GM18907 (cell line): ENCODE data around the gene PRDX5.
"Not testable (repeated sequence)": the region's sequence is repeated elsewhere in the genome, so short reads cannot be mapped to it uniquely, and the experiment has no call there.

Source experiments
- ATAC-seq: cut with Tn5 transposase; IDR thresholded peaks from one replicate; pipeline ENCODE4 v1.9.1; 2021; ENCODE audit warnings: mild to moderate bottlenecking, moderate library complexity; ENCODE audit not compliant: unreplicated experiment

The PRDX5 gene

DNA sequence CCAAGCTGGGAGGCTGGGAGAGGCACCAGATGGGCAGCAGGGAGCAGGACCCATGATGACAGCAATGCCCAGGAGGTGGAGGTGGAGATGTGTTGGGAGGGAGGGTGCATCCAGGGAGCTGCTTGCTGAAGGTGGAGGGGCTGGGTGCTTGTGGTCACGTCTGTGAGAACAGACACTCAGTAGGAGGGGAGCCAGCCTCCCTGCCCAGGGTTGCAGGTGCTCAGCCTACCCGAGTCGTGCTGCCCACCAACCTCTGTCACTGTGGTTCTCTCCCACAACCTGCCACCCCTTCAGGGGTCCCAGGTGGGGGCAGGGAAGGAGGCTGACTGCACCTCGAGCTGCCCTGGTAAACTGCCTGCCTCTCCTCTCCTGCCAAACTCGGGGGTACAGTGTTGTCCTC lies 5.5 kb downstream of the PRDX5 start:
- no peak for ATAC-seq

DNA sequence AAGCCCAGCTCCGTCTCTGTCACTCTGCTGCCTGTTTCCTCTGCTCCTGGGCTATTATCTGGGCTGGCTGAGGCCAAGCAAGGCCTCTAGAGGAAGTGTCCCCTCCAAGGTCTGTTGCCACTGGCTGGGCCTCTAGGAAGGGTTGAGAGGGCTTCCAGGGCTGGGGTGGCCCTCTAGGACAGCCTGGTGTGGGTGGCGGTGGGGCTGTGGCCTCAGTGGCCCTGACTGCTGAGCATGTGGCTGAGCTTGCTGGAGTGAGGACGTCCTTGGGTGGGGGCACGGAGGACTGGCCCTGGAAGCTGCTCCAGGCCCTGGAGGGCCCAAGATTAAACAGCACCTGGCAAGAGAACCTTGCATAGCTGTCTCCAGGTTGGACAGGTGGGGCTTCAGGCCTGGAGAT lies 6.1 kb downstream of the PRDX5 start:
- not testable (repeated sequence) for ATAC-seq

DNA sequence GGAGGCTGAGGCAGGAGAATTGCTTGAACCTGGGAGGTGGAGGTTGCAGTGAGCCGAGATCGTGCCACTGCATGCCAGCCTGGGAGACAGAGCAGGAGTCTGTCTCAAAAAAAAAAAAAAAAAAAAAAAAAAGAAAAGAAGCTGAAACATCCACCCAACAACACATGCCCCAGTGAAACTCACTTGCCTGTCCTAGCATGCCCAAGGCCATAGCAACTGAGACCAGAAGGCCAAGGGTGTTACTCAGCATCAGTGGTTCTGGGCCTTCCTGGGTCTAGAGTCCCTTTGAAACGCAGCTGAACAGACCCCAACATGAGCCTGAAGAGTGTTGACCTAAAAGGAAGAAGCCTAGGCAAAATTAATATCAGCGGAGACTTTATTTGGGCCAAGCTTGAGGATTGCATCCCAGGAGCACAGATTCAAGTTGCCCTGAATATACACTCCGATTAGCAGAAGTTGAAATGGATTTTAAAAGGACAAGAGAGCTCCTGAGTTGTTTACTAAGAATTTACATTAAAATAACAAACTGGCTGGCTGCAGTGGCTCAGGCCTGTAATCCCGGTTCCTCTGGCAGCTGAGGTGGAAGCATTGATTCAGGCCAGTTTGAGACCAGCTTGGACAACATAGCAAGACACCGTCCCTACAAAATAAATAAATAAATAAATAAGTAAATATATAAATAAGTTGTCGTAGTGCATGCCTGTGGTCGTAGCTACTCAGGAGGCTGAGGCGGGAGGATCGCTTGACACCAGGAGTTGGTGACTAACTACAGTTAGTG lies 7.0 kb downstream of the PRDX5 start:
- ATAC-seq, result no peak

DNA sequence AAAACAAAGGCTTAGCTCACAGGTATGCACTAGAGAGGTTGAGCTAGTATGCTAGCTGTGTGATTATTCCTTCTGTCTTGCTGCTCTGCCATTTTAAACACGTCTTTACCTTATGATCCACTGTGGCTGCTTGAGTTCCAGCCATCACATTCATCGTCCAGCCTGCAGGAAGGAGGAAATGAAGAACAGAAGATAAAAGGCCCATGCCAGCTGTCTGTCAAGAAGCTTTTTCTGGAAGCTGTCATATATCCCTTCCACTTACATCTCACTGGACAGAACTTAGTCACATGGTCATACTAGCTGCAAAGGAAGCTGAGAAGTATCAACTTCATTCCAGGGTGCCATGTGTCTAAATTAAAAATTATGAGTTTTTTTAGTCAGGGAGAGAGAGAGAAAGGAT lies 9.5 kb downstream of the PRDX5 start:
- no peak for ATAC-seq

DNA sequence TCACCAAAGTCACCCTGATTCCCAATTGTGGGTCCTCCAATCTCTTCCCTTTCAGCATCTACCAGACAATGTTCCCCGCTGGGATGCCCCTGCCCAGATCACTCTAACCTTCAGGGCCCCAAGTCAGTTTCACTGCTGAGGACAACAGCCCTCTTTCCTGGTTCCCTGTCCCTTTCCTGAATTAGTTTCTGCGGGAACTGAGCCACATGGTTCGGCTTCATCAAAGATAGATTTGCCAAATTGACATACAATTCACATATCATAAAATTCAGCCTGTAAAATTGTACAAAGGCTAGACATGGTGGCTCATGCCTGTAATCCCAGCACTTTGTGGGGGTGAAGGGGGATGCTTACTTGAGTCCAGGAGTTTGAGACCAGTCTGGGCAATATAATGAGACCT lies 10.1 kb downstream of the PRDX5 start:
- ATAC-seq, result no peak

DNA sequence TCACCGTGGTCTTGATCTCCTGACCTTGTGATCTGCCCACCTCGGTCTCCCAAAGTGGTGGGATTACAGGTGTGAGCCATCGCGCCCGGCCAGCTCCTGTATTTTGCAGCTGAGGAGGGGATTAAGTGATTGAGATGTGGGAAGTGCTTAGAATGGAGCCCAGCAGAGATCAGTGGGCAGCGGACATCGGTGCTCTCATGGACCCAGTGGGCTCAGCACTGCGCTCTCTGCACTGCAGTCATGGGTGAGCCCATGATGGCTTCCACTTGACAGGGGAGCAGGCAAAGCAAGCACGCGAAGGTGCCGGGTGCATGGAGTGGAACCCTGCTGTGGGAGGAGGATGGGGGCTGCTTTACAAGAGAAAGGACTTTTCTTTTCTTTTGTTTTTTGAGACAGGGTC lies 13.0 kb downstream of the PRDX5 start:
- no peak for ATAC-seq

DNA sequence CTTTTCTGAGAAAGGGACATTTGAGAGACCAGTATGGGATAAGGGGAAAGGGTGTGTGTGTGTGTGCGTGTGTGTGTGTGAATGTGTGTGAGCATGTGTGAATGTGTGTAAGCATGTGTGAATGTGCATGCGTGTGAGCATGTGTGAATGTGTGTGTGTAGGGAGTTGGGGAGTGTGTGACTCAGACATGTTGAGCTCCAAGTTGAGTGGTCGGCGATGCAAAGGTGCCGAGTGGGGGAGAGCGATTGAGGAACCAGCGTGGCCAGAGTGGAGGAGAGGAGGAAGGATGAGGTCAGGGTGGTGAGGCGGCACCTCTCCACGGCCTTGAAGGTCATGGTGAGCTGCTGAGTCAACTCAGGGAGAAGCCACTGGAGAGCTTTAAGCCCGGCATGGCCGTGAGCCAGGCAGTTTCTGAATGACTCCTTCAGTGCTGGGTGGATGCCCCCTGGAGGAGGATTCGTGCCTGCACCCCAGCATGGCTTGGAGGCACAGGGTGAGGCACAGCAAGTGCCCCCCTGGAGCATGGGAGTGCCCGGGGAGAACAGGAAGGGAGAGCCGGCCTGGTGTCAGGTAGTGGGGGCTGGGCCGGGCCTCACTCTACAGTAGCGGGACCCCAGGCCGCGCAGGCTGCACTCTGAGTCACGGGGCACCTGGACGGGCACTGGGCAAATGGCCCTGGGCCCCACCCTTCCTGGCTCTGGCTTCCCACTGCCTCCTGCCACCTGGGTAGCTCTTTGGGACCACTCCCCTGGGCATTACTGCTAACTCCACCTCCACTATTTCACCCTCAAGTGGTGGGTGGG lies 13.8 kb downstream of the PRDX5 start:
- ATAC-seq, result peak; percentile 47

DNA sequence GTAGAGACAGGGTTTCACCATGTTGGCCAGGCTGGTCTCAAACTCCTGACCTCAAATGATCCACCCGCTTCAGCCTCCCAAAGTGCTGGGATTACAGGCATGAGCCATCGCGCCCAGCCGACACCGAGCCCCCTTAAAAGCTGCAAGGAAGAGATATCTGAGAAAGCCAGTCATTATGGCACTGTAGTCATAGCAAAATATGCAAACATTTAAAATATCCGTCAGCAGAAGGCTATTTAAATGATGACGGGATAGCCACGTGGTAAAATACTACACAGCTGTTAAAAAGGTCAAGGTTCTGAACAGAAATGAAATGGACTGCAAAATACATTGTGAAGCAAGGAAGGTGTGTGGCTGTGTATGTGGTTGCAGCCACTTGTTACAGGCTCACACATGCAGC lies 15.6 kb downstream of the PRDX5 start:
- no peak for ATAC-seq

DNA sequence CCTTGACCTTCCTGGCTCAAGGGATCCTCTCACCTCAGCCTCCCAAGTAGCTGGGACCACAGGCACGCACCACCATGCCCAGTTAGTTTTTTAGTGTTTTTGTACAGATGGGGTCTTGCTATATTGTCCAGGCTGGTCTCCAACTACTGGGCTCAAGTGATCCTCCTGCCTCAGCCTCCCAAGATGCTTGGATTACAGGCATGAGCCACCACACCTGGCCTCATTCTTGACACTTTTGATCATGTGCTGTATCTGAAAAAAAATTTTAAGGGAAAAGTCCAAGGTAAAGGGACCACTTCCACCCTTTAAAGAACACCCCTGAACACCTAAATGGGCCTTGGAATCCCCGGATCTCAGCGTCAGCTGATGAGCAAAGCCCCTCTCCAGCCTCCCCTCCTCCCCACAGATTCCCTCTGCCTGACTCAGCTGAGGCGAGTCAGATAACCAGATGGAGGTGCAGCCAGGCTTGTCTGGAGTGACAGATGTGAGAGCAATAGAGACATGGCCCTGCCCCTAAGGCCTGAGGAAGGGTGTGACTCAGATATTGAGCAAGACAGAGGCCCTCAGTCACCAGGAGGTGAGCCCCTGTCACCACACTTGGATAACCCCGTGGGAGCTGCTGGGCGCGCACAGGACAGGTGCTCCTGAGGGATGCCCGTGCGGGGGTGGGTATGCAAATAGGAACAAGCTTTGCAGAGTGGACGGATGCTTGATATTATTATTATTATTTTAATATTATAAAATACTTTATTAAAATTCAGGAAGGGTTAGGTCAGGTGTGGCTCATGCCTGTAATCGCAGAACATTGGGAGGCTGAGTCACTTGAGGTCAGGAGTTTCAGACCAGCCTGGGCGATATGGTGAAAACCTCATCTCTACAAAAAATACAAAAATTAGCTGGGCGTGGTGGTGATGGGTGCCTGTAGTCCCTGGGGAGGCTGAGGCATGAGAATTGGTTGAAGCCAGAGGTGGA lies 17.1 kb downstream of the PRDX5 start:
- peak; percentile 75 for ATAC-seq

DNA sequence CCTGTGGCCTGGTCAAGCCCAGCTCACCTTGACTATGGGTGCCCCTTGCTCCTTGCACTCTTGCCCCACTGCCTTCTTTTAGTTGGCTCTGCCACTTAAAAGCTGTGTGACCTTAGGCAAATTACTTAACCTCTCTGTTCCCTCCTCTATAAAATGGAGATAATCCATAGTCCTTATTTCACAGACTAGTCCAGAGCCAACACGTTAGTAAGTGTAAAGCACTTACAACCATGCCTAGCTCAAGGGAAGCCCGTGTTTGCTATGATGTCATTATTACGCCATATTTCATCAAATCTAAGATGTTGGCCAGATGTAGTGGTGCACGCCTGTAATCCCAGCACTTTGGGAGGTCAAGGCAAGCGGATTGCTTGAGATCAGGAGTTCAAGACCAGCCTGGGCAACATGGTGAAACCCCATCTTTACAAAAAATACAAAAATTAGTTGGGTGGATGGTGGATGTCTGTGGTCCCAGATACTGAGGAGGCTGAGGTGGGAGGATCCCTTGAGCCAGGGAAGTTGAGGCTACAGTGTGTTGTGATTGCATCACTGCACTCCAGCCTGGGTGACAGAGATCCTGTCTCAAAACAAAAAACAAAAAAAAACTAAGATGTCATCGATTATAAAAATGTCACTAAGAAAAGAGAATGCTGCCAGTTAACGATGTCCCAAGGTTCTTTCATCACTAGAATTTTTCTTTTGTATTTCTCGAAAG lies 19.8 kb downstream of the PRDX5 start:
- no peak for ATAC-seq

DNA sequence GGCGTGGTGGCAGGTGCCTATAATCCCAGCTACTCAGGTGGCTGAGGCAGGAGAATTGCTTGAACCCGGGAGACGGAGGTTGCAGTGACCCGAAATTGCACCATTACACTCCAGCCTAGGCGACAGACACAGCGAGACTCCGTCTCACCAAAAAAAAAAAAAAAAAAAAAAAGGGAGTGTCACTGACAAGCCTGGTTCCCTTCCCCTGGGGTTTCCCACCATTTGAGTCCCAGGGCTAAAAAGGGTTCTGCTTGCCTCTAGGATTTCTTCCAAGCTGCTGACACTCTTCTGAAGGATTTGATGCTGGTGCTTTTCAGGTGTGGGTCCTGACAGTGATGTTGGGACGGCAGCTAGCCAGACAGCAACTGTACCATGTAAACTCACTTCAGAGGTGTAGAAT lies 20.8 kb downstream of the PRDX5 start:
- no peak for ATAC-seq

DNA sequence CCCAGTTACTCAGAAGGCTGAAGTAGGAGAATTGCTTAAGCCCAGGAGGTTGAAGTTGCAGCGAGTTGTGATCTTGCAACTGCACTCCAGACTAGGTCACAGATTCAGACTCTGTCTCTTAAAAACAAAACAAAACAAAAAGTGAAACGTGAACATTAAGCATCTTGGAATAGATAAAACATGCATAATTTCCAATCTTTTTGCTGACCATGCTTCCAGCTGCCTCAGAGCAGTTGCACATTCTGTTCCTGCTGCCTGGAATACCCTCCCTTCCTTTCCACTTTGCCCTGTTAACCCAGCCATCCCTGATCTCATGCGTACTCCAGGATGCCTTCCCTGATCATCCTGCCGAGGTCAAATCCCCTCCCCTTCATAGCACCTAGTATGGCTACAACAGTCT lies 21.4 kb downstream of the PRDX5 start:
- no peak for ATAC-seq

DNA sequence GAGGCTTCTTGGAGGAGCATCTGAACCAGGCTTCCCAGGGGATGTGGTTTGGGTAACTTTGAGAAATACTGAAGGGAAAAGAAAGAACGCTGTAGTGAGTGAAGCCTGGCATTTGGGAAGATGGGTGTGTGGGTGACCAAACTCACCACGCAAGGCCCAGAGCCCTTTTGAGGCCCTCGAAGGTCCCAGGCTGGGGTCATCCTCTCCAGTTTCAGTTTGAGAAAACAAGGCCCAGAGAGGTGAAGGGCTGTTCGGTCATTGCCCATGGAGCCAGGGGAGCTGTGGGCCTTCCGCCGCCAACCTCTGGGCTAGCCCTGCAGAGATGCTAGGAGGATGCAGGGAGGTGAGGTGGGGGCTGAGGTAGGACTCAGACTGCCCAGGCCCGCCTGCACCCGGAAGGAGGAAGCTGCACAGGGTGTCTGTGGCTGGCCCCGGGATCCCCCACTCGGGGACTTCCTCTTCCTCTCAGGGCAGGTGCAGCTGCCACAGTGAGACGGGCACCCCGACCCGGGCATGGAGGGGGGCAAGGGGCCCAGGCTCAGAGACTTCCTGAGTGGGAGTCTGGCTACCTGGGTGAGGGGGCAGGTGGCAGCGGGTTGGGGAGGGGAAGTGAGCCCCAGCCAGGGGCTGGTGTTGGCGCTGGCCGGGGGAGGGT lies 22.0 kb downstream of the PRDX5 start, which contains the start of gene CCDC88B:
TSS of gene CCDC88B (plus strand) at position 451 of the 655 bp plus-strand sequence. CDS start at position 514, 63 bp downstream.
- peak; percentile 57 for ATAC-seq

DNA sequence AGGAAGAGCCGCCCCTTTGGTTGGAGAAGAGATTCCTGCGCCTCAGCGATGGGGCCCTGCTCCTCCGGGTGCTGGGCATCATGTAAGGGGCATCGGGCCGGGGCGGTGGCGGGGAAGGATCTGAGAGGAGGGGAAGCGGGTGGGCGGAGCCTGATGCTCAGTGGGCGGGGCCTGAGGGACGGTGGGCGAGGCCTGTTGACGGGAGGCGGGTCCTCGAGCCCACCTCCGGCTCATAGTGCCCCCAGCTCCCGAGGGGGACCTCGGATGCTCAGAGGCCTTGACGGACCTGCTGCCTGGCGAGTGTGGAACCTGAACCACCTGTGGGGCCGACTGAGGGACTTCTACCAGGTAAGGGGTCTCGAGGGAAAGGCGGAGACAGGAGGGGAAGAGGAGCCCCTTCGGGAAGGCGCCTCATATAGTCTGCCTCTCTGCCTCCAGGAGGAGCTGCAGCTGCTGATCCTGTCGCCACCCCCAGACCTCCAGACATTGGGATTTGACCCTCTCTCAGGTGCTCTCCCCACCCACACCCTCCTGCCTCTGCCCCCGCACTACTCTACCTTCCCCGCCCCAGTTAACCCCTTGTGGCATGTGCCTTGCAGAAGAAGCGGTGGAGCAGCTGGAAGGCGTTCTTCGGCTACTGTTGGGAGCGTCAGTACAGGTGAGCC lies 22.9 kb downstream of the PRDX5 start:
- ATAC-seq, result no peak

DNA sequence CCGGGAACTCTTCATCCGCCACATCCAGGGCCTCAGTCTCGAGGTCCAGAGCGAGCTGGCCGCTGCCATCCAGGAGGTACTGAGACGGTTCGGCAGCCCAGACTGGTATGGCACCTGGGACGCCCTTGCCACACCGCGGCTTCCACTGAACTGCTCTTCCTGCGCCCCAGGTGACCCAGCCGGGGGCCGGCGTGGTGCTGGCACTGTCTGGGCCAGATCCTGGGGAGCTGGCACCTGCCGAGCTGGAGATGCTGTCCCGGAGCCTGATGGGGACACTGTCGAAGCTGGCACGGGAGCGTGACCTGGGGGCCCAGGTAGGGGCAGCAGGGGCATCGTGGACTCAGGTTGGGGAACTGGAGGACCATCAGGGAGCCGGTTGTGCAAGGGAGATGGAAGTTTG lies 23.5 kb downstream of the PRDX5 start:
- ATAC-seq, result no peak

DNA sequence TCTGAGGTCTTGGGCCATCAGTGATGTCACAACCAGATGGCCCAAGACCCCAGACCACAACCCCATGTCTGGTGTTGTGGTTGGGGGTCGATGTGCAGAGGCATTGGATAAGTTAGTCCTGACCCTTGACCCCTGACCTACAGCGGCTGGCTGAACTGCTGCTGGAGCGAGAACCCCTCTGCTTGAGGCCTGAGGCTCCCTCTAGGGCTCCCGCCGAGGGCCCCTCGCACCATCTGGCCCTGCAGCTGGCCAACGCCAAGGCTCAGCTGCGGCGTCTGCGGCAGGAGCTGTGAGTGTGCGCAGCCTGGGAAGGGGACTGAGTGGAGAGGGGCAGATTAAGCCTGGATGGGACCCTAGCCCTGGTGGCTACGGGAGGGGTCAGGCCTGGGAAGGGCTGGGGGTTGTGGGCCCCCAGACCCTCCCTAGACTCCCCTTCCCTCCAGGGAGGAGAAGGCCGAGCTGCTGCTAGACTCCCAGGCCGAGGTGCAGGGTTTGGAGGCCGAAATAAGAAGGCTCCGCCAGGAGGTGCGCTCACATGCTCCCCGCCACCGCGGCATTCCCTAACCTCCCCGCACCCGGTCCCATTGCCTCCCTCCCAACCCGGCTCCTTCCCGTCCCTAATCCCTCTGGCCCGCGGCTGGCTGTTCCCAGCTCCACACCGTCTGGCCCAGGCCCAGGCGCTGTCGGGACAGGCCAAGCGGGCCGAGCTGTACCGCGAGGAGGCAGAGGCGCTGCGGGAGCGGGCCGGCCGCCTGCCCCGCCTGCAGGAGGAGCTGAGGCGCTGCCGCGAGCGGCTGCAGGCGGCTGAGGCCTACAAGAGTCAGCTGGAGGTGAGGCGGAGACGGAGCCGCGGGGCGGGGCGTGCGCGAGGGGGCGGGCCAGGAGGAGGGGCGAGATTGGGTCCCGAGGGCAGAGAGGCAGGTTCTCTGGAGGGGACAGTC lies 24.2 kb downstream of the PRDX5 start:
- ATAC-seq, result peak; percentile 34

DNA sequence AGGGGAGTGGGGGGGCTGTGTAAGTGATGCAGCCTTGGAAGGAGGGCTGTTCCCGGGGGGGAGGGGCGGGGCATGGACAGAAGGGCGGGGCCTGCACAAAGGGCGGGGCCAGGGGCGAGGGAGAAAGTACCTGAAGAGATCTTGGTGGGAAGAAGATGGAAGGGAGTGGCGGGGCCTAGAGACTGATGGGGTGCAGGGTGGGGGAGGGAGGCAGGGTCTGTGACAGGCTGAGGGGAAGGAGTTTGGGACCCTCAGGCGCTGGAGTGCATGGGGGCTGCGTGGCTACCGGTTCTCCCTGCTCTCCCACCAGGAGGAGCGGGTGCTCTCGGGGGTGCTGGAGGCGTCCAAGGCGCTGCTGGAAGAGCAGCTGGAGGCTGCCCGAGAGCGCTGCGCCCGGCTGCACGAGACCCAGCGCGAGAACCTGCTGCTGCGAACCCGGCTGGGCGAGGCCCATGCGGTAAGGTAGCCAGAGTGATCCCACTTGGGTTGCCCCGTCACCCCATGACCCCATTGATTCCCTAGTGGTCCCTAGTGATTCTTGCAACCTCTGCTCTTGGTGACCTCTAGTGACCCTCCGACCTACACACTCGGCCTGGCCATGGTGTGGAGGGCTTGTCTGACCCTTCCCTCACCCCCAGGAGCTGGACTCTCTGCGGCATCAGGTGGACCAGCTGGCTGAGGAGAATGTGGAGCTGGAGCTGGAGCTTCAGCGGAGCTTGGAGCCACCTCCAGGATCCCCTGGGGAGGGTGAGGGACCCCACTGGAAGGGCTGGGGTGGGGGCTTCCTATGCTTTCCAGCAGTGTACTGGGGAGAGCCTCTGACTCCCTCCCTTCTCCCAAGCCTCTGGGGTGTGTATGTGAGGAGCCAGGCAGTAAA lies 25.2 kb downstream of the PRDX5 start:
- no peak for ATAC-seq
